K562 (cell line): Measurements from ENCODE around the gene STAT6. TPM values are rescaled to one million over a fixed set of nuclear protein-coding genes. Genes with fewer than 3 reads are reported as not detected.
A peak's percentile ranks its signal among the peaks of the same experiment; 100 is the strongest.

ENCODE experiments used
- ATAC-seq: fragments of 200-7000 bp; cut with Tn5 transposase; 3 replicates; pipeline ENCODE4 v1.9.1; 2020; ENCODE audit warnings: moderate library complexity
- BruUV-seq: library from RNA; stranded (reverse); fragments of 400-500 nt; replicated peaks from 2 replicates; lab custom pipeline; 2021; lab: Mats Ljungman, UMichigan
- CTCF ChIA-PET: fragments of 300-600 bp; formaldehyde crosslinking; extraction: SDS; loops from one replicate; lab custom pipeline; 2021; ENCODE audit warnings: low intra/inter-chr PET ratio; lab: Yijun Ruan, JAX
- POLR2A ChIA-PET: fragments of 300-600, 350-650 bp; sonication (Branson Sonifier 250); formaldehyde crosslinking; extraction: SDS; loops from one replicate; lab custom pipeline; 2021; ENCODE audit warnings: antibody characterized with exemption, inconsistent platforms; lab: Yijun Ruan, JAX
- DNase-seq, 4 experiments: peaks; one replicate each; pipeline versions ENCODE4 v3.0.0 to v3.0.0-alpha.2; 2011 to 2018; ENCODE audit warnings: low spot score in 3 of 4, mixed read lengths in 3 of 4; ENCODE audit errors: extremely low read depth in 1 of 4
- FAIRE-seq: peaks from 2 replicates; lab custom pipeline; 2011; peaks lifted over from hg19 to GRCh38; lab: Jason Lieb, UNC
- H2AFZ ChIP-seq: 2 replicates; pipeline ENCODE4 v1.6.0; 2011; ENCODE audit warnings: low read depth, low read length, control low read depth, inconsistent platforms
- H3K27ac ChIP-seq: fragments of 200-600 bp; 3 replicates; pipeline ENCODE4 v1.8.0; 2011; ENCODE audit warnings: low read depth, mild to moderate bottlenecking, control low read depth, inconsistent platforms, low read length, moderate library complexity, mixed read lengths; ENCODE audit errors: extremely low read depth
- H3K27me3 ChIP-seq, 2 experiments: fragments of 300-600 bp in 1 of 2; 2 replicates in 1 of 2; 3 replicates in 1 of 2; pipeline versions ENCODE4 v1.6.0 to v1.8.0; 2011; ENCODE audit warnings: inconsistent platforms in 2 of 2, low read length in 2 of 2, mild to moderate bottlenecking in 1 of 2, mixed read lengths in 1 of 2, moderate library complexity in 1 of 2; ENCODE audit not compliant: control insufficient read depth in 2 of 2, insufficient read depth in 2 of 2
- H3K36me3 ChIP-seq: fragments of 300-600 bp; 3 replicates; pipeline ENCODE4 v1.8.0; 2011; ENCODE audit warnings: mild to moderate bottlenecking, low read length, inconsistent platforms; ENCODE audit not compliant: control insufficient read depth, insufficient read depth
- H3K4me1 ChIP-seq, 2 experiments: fragments of 200-600 bp in 1 of 2; replicated peaks in 1 of 2; 2 replicates in 1 of 2; 3 replicates in 1 of 2; pipeline versions ENCODE4 v1.5.1 to v1.8.0; 2011; ENCODE audit warnings: inconsistent platforms in 2 of 2, low read length in 2 of 2, mild to moderate bottlenecking in 1 of 2, mixed read lengths in 1 of 2, moderate library complexity in 1 of 2; ENCODE audit not compliant: control insufficient read depth in 2 of 2, insufficient read depth in 2 of 2
- H3K4me2 ChIP-seq: 2 replicates; pipeline ENCODE4 v1.6.1; 2011; ENCODE audit warnings: low read length, control low read depth, inconsistent platforms, mixed read lengths; ENCODE audit not compliant: insufficient read depth
- H3K4me3 ChIP-seq: fragments of 200-600 bp; sonication (generic), shearing (Covaris generic); 2 replicates; pipeline ENCODE4 v1.5.1; 2016; ENCODE audit warnings: control low read depth, inconsistent platforms
- H3K79me2 ChIP-seq: fragments of 200-600 bp; 3 replicates; pipeline ENCODE4 v1.8.0; 2011; ENCODE audit warnings: low read length, inconsistent platforms; ENCODE audit not compliant: control insufficient read depth, insufficient read depth
- H3K9ac ChIP-seq, 2 experiments: 2 replicates each; pipeline versions ENCODE4 v1.6.0 to v1.6.1; 2011; ENCODE audit warnings: low read depth in 2 of 2, low read length in 2 of 2, control low read depth in 1 of 2, inconsistent platforms in 1 of 2, mild to moderate bottlenecking in 1 of 2, mixed read lengths in 1 of 2; ENCODE audit not compliant: insufficient read depth in 1 of 2
- H3K9me1 ChIP-seq: one replicate; pipeline ENCODE4 v1.6.0; 2011; ENCODE audit warnings: inconsistent platforms, mild to moderate bottlenecking, low read length, moderate library complexity; ENCODE audit not compliant: control insufficient read depth, insufficient read depth
- H3K9me3 ChIP-seq: replicated peaks from 2 replicates; pipeline ENCODE4 v1.5.1; 2011; ENCODE audit warnings: low read depth, low read length, inconsistent platforms; ENCODE audit not compliant: control insufficient read depth, insufficient read depth
- H4K20me1 ChIP-seq: replicated peaks from 2 replicates; pipeline ENCODE4 v1.6.1; 2011; ENCODE audit warnings: low read length, inconsistent platforms, mixed read lengths; ENCODE audit not compliant: control insufficient read depth, insufficient read depth
- GABPB2 ChIP-seq: fragments of 250-450 bp; sonication (Bioruptor Pico); conservative IDR thresholded peaks from 2 replicates; pipeline ENCODE4 v1.5.1; 2021; ENCODE audit warnings: mild to moderate bottlenecking
- IFI16 ChIP-seq: fragments of 250-450 bp; sonication (Bioruptor Pico); IDR thresholded peaks from 2 replicates; pipeline ENCODE4 v2.1.2; 2022; ENCODE audit warnings: mild to moderate bottlenecking, inconsistent platforms
- KHSRP ChIP-seq: fragments of 450-650 bp; IDR thresholded peaks from 2 replicates; pipeline ENCODE4 v1.6.1; 2017
- NFXL1 ChIP-seq: fragments of 450-650 bp; formaldehyde crosslinking; IDR thresholded peaks from 2 replicates; pipeline ENCODE4 v1.4.0; 2021; ENCODE audit warnings: mild to moderate bottlenecking
- RCOR1 ChIP-seq, 2 experiments: IDR thresholded peaks; 2 replicates each; pipeline ENCODE4 v1.6.1; 2012; ENCODE audit warnings: low read depth in 2 of 2, low read length in 2 of 2, borderline replicate concordance in 1 of 2, improper control_type of control experiment in 1 of 2
- SLC30A9 ChIP-seq: fragments of 250-450 bp; sonication (Bioruptor Pico); IDR thresholded peaks from 2 replicates; pipeline ENCODE4 v1.8.0; 2022; ENCODE audit warnings: mild to moderate bottlenecking, moderate library complexity
- SMARCB1 ChIP-seq: IDR thresholded peaks from 2 replicates; pipeline ENCODE4 v1.6.1; 2011; ENCODE audit warnings: improper control_type of control experiment, low read depth; ENCODE audit not compliant: insufficient read length
- TAF9B ChIP-seq: fragments of 450-650 bp; IDR thresholded peaks from 2 replicates; pipeline ENCODE4 v1.6.1; 2018; ENCODE audit warnings: mild to moderate bottlenecking; ENCODE audit not compliant: partially characterized antibody
- TARDBP ChIP-seq: fragments of 450-650 bp; IDR thresholded peaks from 2 replicates; pipeline ENCODE4 v1.6.1; 2016
- ZNF354B ChIP-seq: fragments of 250-450 bp; sonication (Bioruptor Pico); IDR thresholded peaks from 2 replicates; pipeline ENCODE4 v1.4.0; 2020
- ZNF785 ChIP-seq: fragments of 250-450 bp; sonication (Bioruptor Pico); IDR thresholded peaks from 2 replicates; pipeline ENCODE4 v1.4.0; 2020; ENCODE audit warnings: mild to moderate bottlenecking
- WGBS: fragments of 100-300 bp; shearing (Covaris generic); methylation state at CpG from one replicate; pipeline ENCODE4 v1.1.6; 2016; ENCODE audit warnings: low coverage, mixed read lengths; ENCODE audit not compliant: insufficient coverage; ENCODE audit errors: missing lambda C conversion rate; 5-methylcytosine and 5-hydroxymethylcytosine counted together
- in situ Hi-C: fragments of 300-500 bp; cut with MboI; formaldehyde crosslinking; loops from 4 replicates; pipeline ENCODE4 v1.15.0; 2018; ENCODE audit warnings: inconsistent platforms, mixed read lengths
- intact Hi-C: fragments of 100-400 bp; cut with micrococcal nuclease; formaldehyde crosslinking; loops from 2 replicates; pipeline ENCODE4 v1.14.2; 2022
- polyA plus RNA-seq, 8 experiments: library from polyadenylated mRNA; depleted of rRNA in 4 of 8; stranded (reverse) in 5 of 8; unstranded in 3 of 8; fragments of >200 nt; fragmentation: Nextera tagmentation in 2 of 8; fragmentation: Illumina TruSeq in 1 of 8; extraction: Ambion mirVana in 2 of 8; extraction: Trizol in 1 of 8; gene quantifications; 2 replicates each; pipeline versions ENCODE4 v1.2.1 to v1.2.3, GENCODE V29; 2011 to 2014; ENCODE audit warnings: inconsistent platforms in 1 of 8, missing spikeins in 1 of 8
- total RNA-seq, 7 experiments: library from RNA; depleted of rRNA in 6 of 7; stranded (reverse); fragments of >200 nt in 6 of 7; fragmentation: Illumina TruSeq in 2 of 7; extraction: Trizol in 2 of 7; gene quantifications; 2 replicates each; pipeline versions ENCODE4 v1.2.1 to v1.2.3, GENCODE V29; 2011 to 2021; ENCODE audit warnings: low replicate concordance in 1 of 7
- TF ChIP-seq, protein P1 (sequence below): fragments of 250-450 bp; sonication (Bioruptor Pico); IDR thresholded peaks from 2 replicates; pipeline ENCODE4 v1.5.0; 2022; ENCODE audit warnings: mild to moderate bottlenecking

The STAT6 gene
- total and polyA plus RNA-seq, 9 of the 15 experiments (the other 6 are each of a cell fraction or from before 2014, with no cell fraction given) = 2.4 to 49.5 (median 26.5) TPM

DNA sequence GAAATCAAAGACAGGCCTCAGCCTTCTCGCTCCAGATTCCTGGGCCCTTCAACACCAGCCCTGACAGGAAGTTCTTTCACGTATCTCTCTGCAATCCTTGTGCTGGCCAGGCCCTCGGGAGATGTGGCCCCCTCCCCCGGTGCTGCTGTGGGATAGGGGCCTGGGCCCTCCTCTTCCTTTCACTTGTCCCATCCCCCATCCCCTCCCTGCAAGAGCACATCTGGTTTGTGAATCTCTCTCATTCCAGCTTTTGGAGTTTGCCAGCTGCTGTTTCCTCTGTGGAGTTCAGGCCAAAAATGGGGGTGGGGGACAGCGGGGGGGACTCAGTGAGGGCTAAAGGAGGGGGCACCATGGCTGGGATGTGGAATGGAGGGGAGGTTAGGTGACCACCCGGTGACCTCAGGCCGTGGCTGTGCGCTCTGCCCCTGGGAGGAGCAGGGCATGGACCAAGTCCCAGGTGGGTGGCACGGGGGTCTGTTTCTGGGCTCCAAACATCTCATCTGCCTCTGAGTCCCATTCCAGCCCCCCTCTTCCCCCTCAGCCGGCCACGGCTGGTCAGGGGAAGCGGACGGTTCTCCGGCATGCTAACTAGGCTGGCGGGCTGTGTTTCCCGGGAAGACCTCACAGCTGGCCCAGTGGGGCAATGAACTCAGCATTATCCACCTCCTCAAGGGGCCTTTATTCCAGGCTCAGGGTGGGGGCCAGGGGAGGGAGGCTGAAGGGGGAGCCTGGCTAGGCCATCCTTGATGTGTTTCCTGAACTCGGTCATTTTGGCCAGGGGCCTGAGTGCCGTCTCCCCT is 24.6 kb upstream of the STAT6 start:
- H3K4me1 ChIP-seq = peaks cover 24 to 29% of the 10 kb centered on the region in 2 experiments
- no peak overlapping the region for H3K27ac ChIP-seq
- no peak overlapping the region for H3K4me2 ChIP-seq
- TF ChIP-seq GABPB2 (CRISPR knock-in tag) = no peak
- TF ChIP-seq ZNF354B (CRISPR knock-in tag) = no peak
- no peak for TF ChIP-seq SLC30A9 (CRISPR knock-in tag)
- TF ChIP-seq, protein P1, sequence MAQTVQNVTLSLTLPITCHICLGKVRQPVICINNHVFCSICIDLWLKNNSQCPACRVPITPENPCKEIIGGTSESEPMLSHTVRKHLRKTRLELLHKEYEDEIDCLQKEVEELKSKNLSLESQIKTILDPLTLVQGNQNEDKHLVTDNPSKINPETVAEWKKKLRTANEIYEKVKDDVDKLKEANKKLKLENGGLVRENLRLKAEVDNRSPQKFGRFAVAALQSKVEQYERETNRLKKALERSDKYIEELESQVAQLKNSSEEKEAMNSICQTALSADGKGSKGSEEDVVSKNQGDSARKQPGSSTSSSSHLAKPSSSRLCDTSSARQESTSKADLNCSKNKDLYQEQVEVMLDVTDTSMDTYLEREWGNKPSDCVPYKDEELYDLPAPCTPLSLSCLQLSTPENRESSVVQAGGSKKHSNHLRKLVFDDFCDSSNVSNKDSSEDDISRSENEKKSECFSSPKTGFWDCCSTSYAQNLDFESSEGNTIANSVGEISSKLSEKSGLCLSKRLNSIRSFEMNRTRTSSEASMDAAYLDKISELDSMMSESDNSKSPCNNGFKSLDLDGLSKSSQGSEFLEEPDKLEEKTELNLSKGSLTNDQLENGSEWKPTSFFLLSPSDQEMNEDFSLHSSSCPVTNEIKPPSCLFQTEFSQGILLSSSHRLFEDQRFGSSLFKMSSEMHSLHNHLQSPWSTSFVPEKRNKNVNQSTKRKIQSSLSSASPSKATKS (CRISPR knock-in tag) = no peak
- TF ChIP-seq NFXL1 = no peak
- TF ChIP-seq TAF9B = no peak
- no peak for TF ChIP-seq KHSRP
- TF ChIP-seq ZNF785 = no peak
- TF ChIP-seq TARDBP = no peak
- TF ChIP-seq SMARCB1 = no peak
- no peak for TF ChIP-seq IFI16 (CRISPR knock-in tag)
- no peak for TF ChIP-seq RCOR1 (IDR thresholded peaks at IDR 0.05; ENCODE audit: borderline replicate concordance in 1 of 2, low read depth in 2 of 2, low read length in 2 of 2)
- 45% methylated on average over 10 of the region's 18 CpGs for WGBS
- H3K9me1 ChIP-seq = no peaks in the 10 kb centered on the region
- ChIA-PET POLR2A (interaction anchor here (0.6 kb wide), 1 partner anchor 13 kb away, joined by 5 read pairs; no protein-coding TSS in a partner anchor), CTCF (no interaction called here)
- in situ Hi-C loops = no loop called here
- H3K36me3 ChIP-seq = no peaks in the 10 kb centered on the region
- H4K20me1 ChIP-seq = no peaks in the 10 kb centered on the region
- no peak overlapping the region for H3K4me3 ChIP-seq
- H3K9me3 ChIP-seq = no peaks in the 10 kb centered on the region
- ATAC-seq = no peak
- intact Hi-C loops = no loop called here
- H3K27me3 ChIP-seq = no peaks in the 10 kb centered on the region
- 0 out of 2 replicates have a peak overlapping the region, but pooled peaks have one; percentile 16 for H2AFZ ChIP-seq
- peak overlapping the region in 1 of 2 experiments; percentile 46; a peak in 1 of 4 replicates for H3K9ac ChIP-seq
- no peak for FAIRE-seq
- BruUV-seq = no TSS peak
- H3K79me2 ChIP-seq = no peaks in the 10 kb centered on the region
- DNase-seq = no peak
